HCT116 (cell line): ENCODE measurements around the gene RAP1GAP2. TPM values are rescaled to one million over a fixed set of nuclear protein-coding genes. Genes with fewer than 3 reads are reported as not detected.

Experiments
- ATAC-seq: fragments of 200-7000 bp; cut with Tn5 transposase; 2 replicates; pipeline ENCODE4 v1.9.1; 2020; ENCODE audit warnings: mild to moderate bottlenecking, moderate library complexity
- BruUV-seq: library from RNA; stranded (reverse); fragments of 400-500 nt; replicated peaks from 2 replicates; lab custom pipeline; 2021; lab: Mats Ljungman, UMichigan
- CTCF ChIA-PET: fragments of 300-600 bp; sonication (Branson Sonifier 250); formaldehyde crosslinking; loops from one replicate; lab custom pipeline; 2021; ENCODE audit warnings: antibody characterized with exemption; lab: Charles Lee
- POLR2A ChIA-PET: fragments of 300-600, 350-600 bp; sonication (Branson Sonifier 250); formaldehyde crosslinking; loops from one replicate; lab custom pipeline; 2021; ENCODE audit warnings: antibody characterized with exemption; lab: Charles Lee
- RAD21 ChIA-PET, 2 experiments: fragments of 300-600 bp; sonication (Branson Sonifier 250); formaldehyde crosslinking; loops; one replicate each; lab custom pipeline; 2023; ENCODE audit warnings: low total read pairs in 2 of 2; ENCODE audit not compliant: uncharacterized antibody in 2 of 2, unreplicated experiment in 2 of 2, low non-redundant PET in 1 of 2; lab: Charles Lee
- DNase-seq: peaks from one replicate; pipeline ENCODE4 v3.0.0-alpha.2; 2010; ENCODE audit warnings: low read depth, low spot score
- H2AFZ ChIP-seq: fragments of 200-600 bp; shearing (Covaris generic), sonication (generic); 2 replicates; pipeline ENCODE4 v1.6.1; 2017; ENCODE audit warnings: low read depth, mixed run types, mixed read lengths, antibody characterized with exemption, low read length; ENCODE audit not compliant: poor library complexity, severe bottlenecking
- H3K27ac ChIP-seq: 2 replicates; pipeline ENCODE4 v1.5.1; 2012; ENCODE audit warnings: low read depth, low read length
- H3K27me3 ChIP-seq: fragments of 200-600 bp; sonication (generic); 2 replicates; pipeline ENCODE4 v1.6.1; 2016; ENCODE audit warnings: mixed run types, low read length, mixed read lengths; ENCODE audit not compliant: insufficient read depth
- H3K36me3 ChIP-seq, 2 experiments: fragments of 200-500 bp in 1 of 2; fragments of 200-600 bp in 1 of 2; sonication (Bioruptor generic) in 1 of 2; sonication (generic) in 1 of 2; 2 replicates each; pipeline versions ENCODE4 v1.5.1 to v1.6.1; 2014 to 2016; ENCODE audit warnings: low read length in 2 of 2, inconsistent platforms in 1 of 2, mixed read lengths in 1 of 2, mixed run types in 1 of 2; ENCODE audit not compliant: insufficient read depth in 2 of 2, control insufficient read depth in 1 of 2
- H3K4me1 ChIP-seq, 2 experiments: fragments of 200-600 bp in 1 of 2; sonication (generic) in 1 of 2; 2 replicates each; pipeline versions ENCODE4 v1.5.1 to v1.6.1; 2012 to 2017; ENCODE audit warnings: low read length in 2 of 2, inconsistent platforms in 1 of 2, mild to moderate bottlenecking in 1 of 2, mixed read lengths in 1 of 2, mixed run types in 1 of 2, moderate library complexity in 1 of 2; ENCODE audit not compliant: insufficient read depth in 2 of 2, control insufficient read depth in 1 of 2
- H3K4me2 ChIP-seq: fragments of 200-600 bp; sonication (generic); 2 replicates; pipeline ENCODE4 v1.6.1; 2017; ENCODE audit warnings: mixed run types, low read length, mixed read lengths
- H3K4me3 ChIP-seq, 2 experiments: fragments of 200-600 bp in 1 of 2; sonication (generic) in 1 of 2; replicated peaks in 1 of 2; 2 replicates each; pipeline ENCODE4 v1.5.1; 2011 to 2016; ENCODE audit warnings: low read length in 2 of 2, control low read depth in 1 of 2, low read depth in 1 of 2, mild to moderate bottlenecking in 1 of 2, mixed read lengths in 1 of 2, mixed run types in 1 of 2
- H3K79me2 ChIP-seq: fragments of 200-600 bp; sonication (generic); 2 replicates; pipeline ENCODE4 v1.6.1; 2017; ENCODE audit warnings: mild to moderate bottlenecking, mixed run types, low read length, moderate library complexity, mixed read lengths; ENCODE audit not compliant: insufficient read depth
- H3K9ac ChIP-seq: fragments of 200-600 bp; sonication (generic); 2 replicates; pipeline ENCODE4 v1.6.1; 2016; ENCODE audit warnings: low read length, mixed read lengths
- H3K9me2 ChIP-seq: fragments of 200-600 bp; sonication (generic), shearing (Covaris generic); 2 replicates; pipeline ENCODE4 v1.6.1; 2017; ENCODE audit warnings: mixed run types, mild to moderate bottlenecking, moderate library complexity; ENCODE audit not compliant: insufficient read depth
- H3K9me3 ChIP-seq, 2 experiments: fragments of 200-500 bp in 1 of 2; fragments of 200-600 bp in 1 of 2; sonication (Bioruptor generic) in 1 of 2; sonication (generic) in 1 of 2; 2 replicates each; pipeline ENCODE4 v1.6.1; 2014 to 2017; ENCODE audit warnings: low read length in 2 of 2, mixed read lengths in 2 of 2, inconsistent platforms in 1 of 2, low read depth in 1 of 2, mild to moderate bottlenecking in 1 of 2, mixed run types in 1 of 2, moderate library complexity in 1 of 2; ENCODE audit not compliant: control insufficient read depth in 1 of 2, insufficient read depth in 1 of 2
- H4K20me1 ChIP-seq: fragments of 200-600 bp; sonication (generic), shearing (Covaris generic); 2 replicates; pipeline ENCODE4 v1.6.1; 2017; ENCODE audit warnings: mixed run types, mild to moderate bottlenecking, moderate library complexity; ENCODE audit not compliant: insufficient read depth
- CBX3 ChIP-seq: IDR thresholded peaks from 2 replicates; pipeline ENCODE4 v1.6.1; 2012; ENCODE audit warnings: low read depth
- CEBPB ChIP-seq: IDR thresholded peaks from 2 replicates; pipeline ENCODE4 v1.6.1; 2012; ENCODE audit warnings: low read depth
- ELF1 ChIP-seq: IDR thresholded peaks from 2 replicates; pipeline ENCODE4 v1.6.1; 2012; ENCODE audit warnings: low read depth, borderline replicate concordance
- EZH2 ChIP-seq: fragments of 200-600 bp; sonication (generic); IDR thresholded peaks from 2 replicates; pipeline ENCODE4 v1.6.1; 2017; ENCODE audit warnings: antibody characterized with exemption, mixed run types
- FOSL1 ChIP-seq: IDR thresholded peaks from 2 replicates; pipeline ENCODE4 v1.6.1; 2012; ENCODE audit warnings: low read depth
- POLR2AphosphoS5 ChIP-seq: IDR thresholded peaks from 2 replicates; pipeline ENCODE4 v1.6.1; 2011; ENCODE audit warnings: mild to moderate bottlenecking, low read depth, low read length, moderate library complexity
- RAD21 ChIP-seq: IDR thresholded peaks from 2 replicates; pipeline ENCODE4 v1.6.1; 2012; ENCODE audit warnings: low read depth, mild to moderate bottlenecking
- REST ChIP-seq: IDR thresholded peaks from 2 replicates; pipeline ENCODE4 v1.6.1; 2012; ENCODE audit warnings: low read depth
- SIN3A ChIP-seq: IDR thresholded peaks from 2 replicates; pipeline ENCODE4 v1.6.1; 2012; ENCODE audit warnings: low read depth
- ZFX ChIP-seq: fragments of 450-650 bp; IDR thresholded peaks from 2 replicates; pipeline ENCODE4 v1.6.1; 2017
- intact Hi-C: fragments of 100-400 bp; cut with micrococcal nuclease; formaldehyde crosslinking; loops from 2 replicates; pipeline ENCODE4 v1.10.0; 2022
- total RNA-seq: library from RNA; stranded (reverse); gene quantifications from one replicate; pipeline ENCODE4 v1.2.1, GENCODE V29; 2021; ENCODE audit not compliant: unreplicated experiment
- TF ChIP-seq, protein P1 (sequence below): IDR thresholded peaks from 2 replicates; pipeline ENCODE4 v1.6.1; 2012
- TF ChIP-seq, protein P2 (sequence below), 3 experiments: fragments of 200-600 bp in 1 of 3; sonication (generic) in 1 of 3; IDR thresholded peaks in 2 of 3; conservative IDR thresholded peaks in 1 of 3; 2 replicates each; pipeline ENCODE4 v1.5.1; 2012 to 2017; ENCODE audit warnings: low read depth in 2 of 3, low read length in 2 of 3, antibody characterized with exemption in 1 of 3, borderline replicate concordance in 1 of 3, control low read depth in 1 of 3, mild to moderate bottlenecking in 1 of 3, mixed read lengths in 1 of 3, mixed run types in 1 of 3, moderate library complexity in 1 of 3; ENCODE audit not compliant: insufficient read depth in 1 of 3
- TF ChIP-seq, protein P3 (sequence below): IDR thresholded peaks from 2 replicates; pipeline ENCODE4 v1.6.1; 2012

RAP1GAP2 gene
- total RNA-seq, 1 experiment from 2014 or later = 54.6 TPM

DNA sequence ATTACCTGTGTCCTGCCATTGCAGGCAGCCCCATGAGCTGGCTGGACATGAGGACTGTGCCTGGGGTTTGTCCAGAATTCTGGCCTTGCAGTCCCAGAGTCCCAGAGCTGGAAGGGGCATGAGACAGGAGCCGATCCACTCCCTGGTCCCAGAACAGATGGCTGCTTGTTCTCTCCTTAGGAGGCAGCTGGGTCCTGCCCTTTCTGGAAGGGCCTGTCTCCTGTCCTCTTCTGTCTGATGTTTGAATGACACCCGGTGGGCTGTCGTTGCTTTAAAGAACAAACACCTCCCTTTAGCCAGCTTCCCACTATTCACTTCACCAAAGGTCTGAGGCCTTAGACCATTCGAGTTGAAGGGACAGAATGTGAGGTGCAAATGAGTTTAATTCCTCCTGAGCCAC lies 63.8 kb downstream of the RAP1GAP2 start:
- Histone ChIP-seq H4K20me1 (no peaks in the 10 kb centered on the region), H3K27me3 (no peaks in the 10 kb centered on the region), H3K9ac (no peak overlapping the region), H3K4me1 (peaks cover 1 to 3% of the 10 kb centered on the region in 2 experiments; a peak in 3 of 4 replicates), H3K4me2 (no peak overlapping the region), H3K9me3 (no peaks in the 10 kb centered on the region), H3K4me3 (no peak overlapping the region), H3K9me2 (no peaks in the 10 kb centered on the region), H3K27ac (no peak overlapping the region), H3K36me3 (no peaks in the 10 kb centered on the region), H2AFZ (no peak overlapping the region), H3K79me2 (peaks cover 5% of the 10 kb centered on the region; the same call in 1 of the 2 replicates)
- CTCF ChIA-PET = no interaction called here
- DNase-seq = no peak
- no peak for ATAC-seq
- RAD21 ChIA-PET = no interaction called here
- TF ChIP-seq REST = no peak
- TF ChIP-seq CEBPB = no peak
- TF ChIP-seq, protein P1, sequence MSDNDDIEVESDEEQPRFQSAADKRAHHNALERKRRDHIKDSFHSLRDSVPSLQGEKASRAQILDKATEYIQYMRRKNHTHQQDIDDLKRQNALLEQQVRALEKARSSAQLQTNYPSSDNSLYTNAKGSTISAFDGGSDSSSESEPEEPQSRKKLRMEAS = no peak
- TF ChIP-seq ELF1 = no peak
- no peak for TF ChIP-seq SIN3A
- TF ChIP-seq POLR2AphosphoS5 = no peak
- TF ChIP-seq EZH2 = no peak
- TF ChIP-seq ZFX = no peak
- no peak for TF ChIP-seq CBX3
- no peak for TF ChIP-seq FOSL1
- TF ChIP-seq RAD21 = no peak
- TF ChIP-seq, protein P2, sequence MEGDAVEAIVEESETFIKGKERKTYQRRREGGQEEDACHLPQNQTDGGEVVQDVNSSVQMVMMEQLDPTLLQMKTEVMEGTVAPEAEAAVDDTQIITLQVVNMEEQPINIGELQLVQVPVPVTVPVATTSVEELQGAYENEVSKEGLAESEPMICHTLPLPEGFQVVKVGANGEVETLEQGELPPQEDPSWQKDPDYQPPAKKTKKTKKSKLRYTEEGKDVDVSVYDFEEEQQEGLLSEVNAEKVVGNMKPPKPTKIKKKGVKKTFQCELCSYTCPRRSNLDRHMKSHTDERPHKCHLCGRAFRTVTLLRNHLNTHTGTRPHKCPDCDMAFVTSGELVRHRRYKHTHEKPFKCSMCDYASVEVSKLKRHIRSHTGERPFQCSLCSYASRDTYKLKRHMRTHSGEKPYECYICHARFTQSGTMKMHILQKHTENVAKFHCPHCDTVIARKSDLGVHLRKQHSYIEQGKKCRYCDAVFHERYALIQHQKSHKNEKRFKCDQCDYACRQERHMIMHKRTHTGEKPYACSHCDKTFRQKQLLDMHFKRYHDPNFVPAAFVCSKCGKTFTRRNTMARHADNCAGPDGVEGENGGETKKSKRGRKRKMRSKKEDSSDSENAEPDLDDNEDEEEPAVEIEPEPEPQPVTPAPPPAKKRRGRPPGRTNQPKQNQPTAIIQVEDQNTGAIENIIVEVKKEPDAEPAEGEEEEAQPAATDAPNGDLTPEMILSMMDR (IDR thresholded peaks at IDR 0.05 in 2 of 3, conservative IDR thresholded peaks at IDR 0.05 in 1 of 3; ENCODE audit: borderline replicate concordance in 1 of 3, insufficient read depth in 1 of 3, low read depth in 2 of 3, low read length in 2 of 3) = no peak
- TF ChIP-seq, protein P3, sequence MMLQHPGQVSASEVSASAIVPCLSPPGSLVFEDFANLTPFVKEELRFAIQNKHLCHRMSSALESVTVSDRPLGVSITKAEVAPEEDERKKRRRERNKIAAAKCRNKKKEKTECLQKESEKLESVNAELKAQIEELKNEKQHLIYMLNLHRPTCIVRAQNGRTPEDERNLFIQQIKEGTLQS = no peak
- no TSS peak for BruUV-seq
- intact Hi-C loops = no loop called here
- POLR2A ChIA-PET = no interaction called here
